SK-N-MC (cell line): ENCODE measurements around the gene C1orf174.

Experiments used
- EZH2 ChIP-seq: fragments of 200-600 bp; sonication (generic); IDR thresholded peaks from one replicate; pipeline ENCODE4 v1.6.1; 2017; ENCODE audit warnings: antibody characterized with exemption
- FOXP2 ChIP-seq: optimal IDR thresholded peaks from 2 replicates; pipeline ENCODE3; 2011; ENCODE audit warnings: mild to moderate bottlenecking, moderate library complexity; ENCODE audit not compliant: insufficient read depth; ENCODE audit errors: extremely low read length, control extremely low read depth
- POLR2AphosphoS5 ChIP-seq: IDR thresholded peaks from 2 replicates; pipeline ENCODE4 v1.6.1; 2012; ENCODE audit warnings: mild to moderate bottlenecking, low read depth, low read length, borderline replicate concordance

GRCh38 chr1:3915551-3916121 is 15.6 kb upstream of the C1orf174 start:
- TF ChIP-seq POLR2AphosphoS5 (no peak), EZH2 (no peak), FOXP2 (no peak)
